ENCODE data around the gene XPO1.

XPO1 gene

GRCh38 chr2:61439241-61440002 is 98.7 kb downstream of the XPO1 start:
- in situ Hi-C loops (cut with MboI; ENCODE audit: low pct_unique_long_range_greater_than_20kb, low sequenced_read_pairs, unreplicated experiment), result no loop called here
- TF ChIP-seq CTCF (IDR thresholded peaks at IDR 0.05; ENCODE audit: extremely low read depth, insufficient read depth, missing control alignments), result no peak
- no peak for DNase-seq (ENCODE audit: low spot score)

- in situ Hi-C loops (cut with MboI; ENCODE audit: low pct_unique_long_range_greater_than_20kb, low sequenced_read_pairs, unreplicated experiment), result no loop called here
- DNase-seq (ENCODE audit: low spot score), result no peak
- TF ChIP-seq CTCF (IDR thresholded peaks at IDR 0.05; ENCODE audit: extremely low read depth, insufficient read depth, missing control alignments), result no peak
These were observed 99.5 kb downstream of the XPO1 start for GRCh38 chr2:61438670-61439069.

- TF ChIP-seq CTCF (IDR thresholded peaks at IDR 0.05; ENCODE audit: extremely low read depth, insufficient read depth, missing control alignments), result no peak
- DNase-seq (ENCODE audit: low spot score), result no peak
- in situ Hi-C loops (cut with MboI; ENCODE audit: low pct_unique_long_range_greater_than_20kb, low sequenced_read_pairs, unreplicated experiment), result no loop called here
These were observed 101.0 kb downstream of the XPO1 start for GRCh38 chr2:61437170-61437569.

- in situ Hi-C loops (cut with MboI; ENCODE audit: low pct_unique_long_range_greater_than_20kb, low sequenced_read_pairs, unreplicated experiment), result no loop called here
- no peak for DNase-seq (ENCODE audit: low spot score)
- TF ChIP-seq CTCF (IDR thresholded peaks at IDR 0.05; ENCODE audit: extremely low read depth, insufficient read depth, missing control alignments), result no peak
These were observed 102.1 kb downstream of the XPO1 start for GRCh38 chr2:61436092-61436491.

GRCh38 chr2:61435291-61435690 is 102.9 kb downstream of the XPO1 start:
- TF ChIP-seq CTCF (IDR thresholded peaks at IDR 0.05; ENCODE audit: extremely low read depth, insufficient read depth, missing control alignments), result no peak
- in situ Hi-C loops (cut with MboI; ENCODE audit: low pct_unique_long_range_greater_than_20kb, low sequenced_read_pairs, unreplicated experiment), result no loop called here
- no peak for DNase-seq (ENCODE audit: low spot score)

- DNase-seq (ENCODE audit: low spot score), result no peak
- in situ Hi-C loops (cut with MboI; ENCODE audit: low pct_unique_long_range_greater_than_20kb, low sequenced_read_pairs, unreplicated experiment), result no loop called here
- no peak for TF ChIP-seq CTCF (IDR thresholded peaks at IDR 0.05; ENCODE audit: extremely low read depth, insufficient read depth, missing control alignments)
These were observed 103.8 kb downstream of the XPO1 start for GRCh38 chr2:61434314-61434713.

All from GM13977 (cell line).